K562 treated with DMSO at 1 percent for 4 hours (cell line): Measurements from ENCODE around the gene PLEKHO2. TPM values are rescaled to one million over a fixed set of nuclear protein-coding genes. Genes with fewer than 3 reads are reported as not detected.

Experiments used
- total RNA-seq: library from RNA; unstranded; fragments of 300-600 nt; gene quantifications from 2 replicates; pipeline ENCODE4 v1.2.3, GENCODE V29; 2022; ENCODE audit not compliant: insufficient read depth

The PLEKHO2 gene
- total RNA-seq, result 7.4 and 10.3 TPM in 2 replicates

GRCh38 chr15:64841344-64842095 lies at the start of gene PLEKHO2:
Gene PLEKHO2, plus strand, starts transcription at chr15:64841915. Its CDS starts 102 bp downstream, at chr15:64842017.

GRCh38 chr15:64825431-64826294 lies 16.1 kb upstream of the PLEKHO2 start, which contains the start of gene PIF1:
Gene PIF1, minus strand, starts transcription at chr15:64825647. Its CDS starts 1,312 bp downstream, at chr15:64824335.

GRCh38 chr15:64911311-64912186 lies 69.8 kb downstream of the PLEKHO2 start, which contains the start of gene ANKDD1A:
Gene ANKDD1A, plus strand, starts transcription at chr15:64911902. Its CDS starts 29 bp downstream, at chr15:64911931.

Other genes starting within 250 kb of the PLEKHO2 start
- gene RBPMS2, start 66.3 kb upstream of the PLEKHO2 start, total RNA-seq, result 0.87 and 1.9 TPM in 2 replicates
- 11.0 and 14.8 TPM in 2 replicates for gene PIF1, start 16.3 kb upstream of the PLEKHO2 start, total RNA-seq
- gene ANKDD1A, start 70.0 kb downstream of the PLEKHO2 start, total RNA-seq, result 0.71 TPM in 1 of 2 replicates, not detected in the other
- gene SPG21, start 148.0 kb downstream of the PLEKHO2 start, total RNA-seq, result 48.1 and 55.1 TPM in 2 replicates
- 8.4 and 8.5 TPM in 2 replicates for gene MTFMT, start 187.7 kb downstream of the PLEKHO2 start, total RNA-seq
- not detected in 2 replicates for gene SLC51B, start 203.5 kb downstream of the PLEKHO2 start, total RNA-seq
- gene RASL12, start 226.1 kb downstream of the PLEKHO2 start, total RNA-seq, result not detected in 2 replicates
- not detected in 2 replicates for gene KBTBD13, start 234.8 kb downstream of the PLEKHO2 start, total RNA-seq